ENCODE results near the gene TMEM171. TPM values are rescaled to one million over a fixed set of nuclear protein-coding genes. Genes with fewer than 3 reads are reported as not detected.

The TMEM171 gene
- total and polyA plus RNA-seq, 10 donors = 1.9 to 38.0 (median 19.5) TPM

DNA sequence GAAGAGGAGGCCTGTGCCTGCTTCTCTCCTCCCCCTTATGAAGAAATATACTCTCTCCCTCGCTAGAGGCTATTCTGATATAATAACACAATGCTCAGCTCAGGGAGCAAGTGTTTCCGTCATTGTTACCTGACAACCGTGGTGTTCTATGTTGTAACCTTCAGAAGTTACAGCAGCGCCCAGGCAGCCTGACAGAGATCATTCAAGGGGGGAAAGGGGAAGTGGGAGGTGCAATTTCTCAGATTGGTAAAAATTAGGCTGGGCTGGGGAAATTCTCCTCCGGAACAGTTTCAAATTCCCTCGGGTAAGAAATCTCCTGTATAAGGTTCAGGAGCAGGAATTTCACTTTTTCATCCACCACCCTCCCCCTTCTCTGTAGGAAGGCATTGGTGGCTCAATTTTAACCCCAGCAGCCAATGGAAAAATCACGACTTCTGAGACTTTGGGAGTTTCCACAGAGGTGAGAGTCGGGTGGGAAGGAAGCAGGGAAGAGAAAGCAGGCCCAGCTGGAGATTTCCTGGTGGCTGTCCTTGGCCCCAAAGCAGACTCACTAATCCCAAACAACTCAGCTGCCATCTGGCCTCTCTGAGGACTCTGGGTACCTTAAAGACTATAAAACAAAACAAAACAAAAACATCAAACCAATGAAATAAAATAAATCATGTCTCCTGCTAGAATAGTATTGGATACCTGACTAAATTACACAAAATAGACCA is 53.9 kb downstream of the TMEM171 start:
- H3K9me3 ChIP-seq = peaks cover 0 to 7% (median 0%) of the 10 kb centered on the region in 8 donors
- no peak for DNase-seq
- peaks cover 0 to 95% (median 0%) of the 10 kb centered on the region in 7 donors for H3K27me3 ChIP-seq (replicated peaks in 1 of 7)
- H3K27ac ChIP-seq = no peak overlapping the region
- peaks cover 0 to 4% (median 0%) of the 10 kb centered on the region in 6 donors for H3K4me1 ChIP-seq
- TF ChIP-seq, protein P1, sequence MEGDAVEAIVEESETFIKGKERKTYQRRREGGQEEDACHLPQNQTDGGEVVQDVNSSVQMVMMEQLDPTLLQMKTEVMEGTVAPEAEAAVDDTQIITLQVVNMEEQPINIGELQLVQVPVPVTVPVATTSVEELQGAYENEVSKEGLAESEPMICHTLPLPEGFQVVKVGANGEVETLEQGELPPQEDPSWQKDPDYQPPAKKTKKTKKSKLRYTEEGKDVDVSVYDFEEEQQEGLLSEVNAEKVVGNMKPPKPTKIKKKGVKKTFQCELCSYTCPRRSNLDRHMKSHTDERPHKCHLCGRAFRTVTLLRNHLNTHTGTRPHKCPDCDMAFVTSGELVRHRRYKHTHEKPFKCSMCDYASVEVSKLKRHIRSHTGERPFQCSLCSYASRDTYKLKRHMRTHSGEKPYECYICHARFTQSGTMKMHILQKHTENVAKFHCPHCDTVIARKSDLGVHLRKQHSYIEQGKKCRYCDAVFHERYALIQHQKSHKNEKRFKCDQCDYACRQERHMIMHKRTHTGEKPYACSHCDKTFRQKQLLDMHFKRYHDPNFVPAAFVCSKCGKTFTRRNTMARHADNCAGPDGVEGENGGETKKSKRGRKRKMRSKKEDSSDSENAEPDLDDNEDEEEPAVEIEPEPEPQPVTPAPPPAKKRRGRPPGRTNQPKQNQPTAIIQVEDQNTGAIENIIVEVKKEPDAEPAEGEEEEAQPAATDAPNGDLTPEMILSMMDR (IDR thresholded peaks at IDR 0.05 in 8 of 11, conservative IDR thresholded peaks at IDR 0.05 in 3 of 11) = no peak
- TF ChIP-seq POLR2A (IDR thresholded peaks at IDR 0.05) (no peak), POLR2AphosphoS5 (IDR thresholded peaks at IDR 0.05) (no peak)
- no peak overlapping the region for H3K4me3 ChIP-seq
- 33 to 43% (median 37%) methylated on average over 8 of the region's 8 CpGs for WGBS, 5 donors
- no peaks in the 10 kb centered on the region for H3K36me3 ChIP-seq
- intact Hi-C loops (cut with DNase I; ENCODE audit: low total_unique reads) = no loop called here

DNA sequence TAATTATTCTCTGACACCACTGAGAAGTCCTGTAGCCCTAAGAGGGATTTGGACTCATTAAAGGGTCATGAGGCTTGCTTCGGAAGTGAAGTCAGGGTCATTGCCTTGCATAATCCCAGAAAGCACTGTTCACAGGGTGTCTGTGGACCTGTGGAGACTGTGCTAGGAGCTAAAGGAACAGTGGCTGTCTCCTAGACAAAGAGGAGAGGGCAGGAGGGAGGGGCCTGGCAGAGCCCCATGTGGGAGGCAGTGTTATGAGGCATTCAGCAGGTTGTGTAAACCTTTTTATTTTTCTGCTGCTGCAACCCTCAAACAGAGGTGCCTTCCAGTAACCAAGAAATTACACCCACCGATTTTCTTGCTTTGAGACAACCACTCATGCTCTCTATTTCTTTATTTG is 55.9 kb downstream of the TMEM171 start:
- peaks cover 0 to 98% (median 10%) of the 10 kb centered on the region in 7 donors for H3K27me3 ChIP-seq (replicated peaks in 1 of 7)

DNA sequence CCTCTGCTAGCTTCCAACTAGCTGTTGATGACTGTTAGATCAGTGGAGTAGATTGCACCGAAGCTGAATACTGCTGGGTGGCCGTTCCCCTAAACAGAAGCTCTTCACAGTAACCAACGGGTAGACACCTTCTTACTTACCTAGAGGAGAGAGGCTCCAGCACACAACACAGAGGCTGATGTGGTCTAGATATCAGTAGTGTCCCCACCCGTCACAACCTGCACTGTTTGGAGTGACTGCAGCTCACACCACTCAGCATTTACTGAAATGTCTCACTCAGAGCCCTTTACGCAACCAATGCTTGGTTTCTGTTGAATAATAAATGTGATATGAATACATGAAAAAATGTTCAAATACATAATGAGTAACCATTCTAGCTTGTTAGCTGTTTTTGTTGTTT is 57.9 kb downstream of the TMEM171 start:
- no peak for DNase-seq
- Histone ChIP-seq H3K27me3 (replicated peaks in 1 of 7) (peaks cover 0 to 88% (median 10%) of the 10 kb centered on the region in 7 donors), H3K9me3 (no peaks in the 10 kb centered on the region), H3K4me1 (peaks cover 0 to 4% (median 0%) of the 10 kb centered on the region in 6 donors), H3K36me3 (no peaks in the 10 kb centered on the region), H3K27ac (no peak overlapping the region), H3K4me3 (no peak overlapping the region)
- intact Hi-C loops (cut with DNase I; ENCODE audit: low total_unique reads) = no loop called here
- 81 to 89% (median 85%) methylated on average over 4 to 5 of the region's 5 CpGs for WGBS, 5 donors
- TF ChIP-seq, protein P1 (IDR thresholded peaks at IDR 0.05 in 8 of 11, conservative IDR thresholded peaks at IDR 0.05 in 3 of 11) = no peak
- TF ChIP-seq POLR2A (IDR thresholded peaks at IDR 0.05) = no peak
- no peak for TF ChIP-seq POLR2AphosphoS5 (IDR thresholded peaks at IDR 0.05)

More for the DNA sequence above, 55.9 kb downstream of the TMEM171 start:
- no peak for DNase-seq
- Histone ChIP-seq H3K4me1 (peaks cover 0 to 4% (median 0%) of the 10 kb centered on the region in 6 donors), H3K36me3 (no peaks in the 10 kb centered on the region), H3K4me3 (no peak overlapping the region), H3K9me3 (peaks cover 0 to 2% (median 0%) of the 10 kb centered on the region in 8 donors), H3K27ac (no peak overlapping the region)
- 75 to 88% (median 85%) methylated on average over 2 of the region's 2 CpGs for whole genome bisulfite sequencing, 5 donors
- TF ChIP-seq POLR2AphosphoS5 (IDR thresholded peaks at IDR 0.05) (no peak), POLR2A (IDR thresholded peaks at IDR 0.05) (no peak)
- TF ChIP-seq, protein P1 (IDR thresholded peaks at IDR 0.05 in 8 of 11, conservative IDR thresholded peaks at IDR 0.05 in 3 of 11) = no peak
- intact Hi-C loops (cut with DNase I; ENCODE audit: low total_unique reads) = no loop called here

DNA sequence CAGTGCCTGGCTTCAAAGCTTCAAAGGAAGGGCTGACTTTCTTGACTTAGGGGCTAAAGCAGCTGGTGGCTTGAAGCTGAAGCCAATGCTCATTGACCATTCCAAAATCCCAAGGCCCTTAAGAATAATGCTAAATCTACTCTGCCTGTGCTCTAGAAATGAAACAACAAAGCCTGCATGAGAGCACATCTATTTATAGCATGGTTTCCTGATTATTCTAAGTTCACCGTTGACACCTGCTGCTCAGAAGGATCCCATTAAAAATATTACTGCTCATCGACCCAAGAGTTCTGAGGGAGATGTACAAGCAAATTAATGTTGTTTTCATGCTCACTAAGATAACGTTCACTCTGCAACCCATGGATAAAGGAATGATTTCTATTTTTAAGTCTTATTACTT is 59.4 kb downstream of the TMEM171 start:
- Histone ChIP-seq H3K4me1 (no peaks in the 10 kb centered on the region), H3K27ac (no peak overlapping the region), H3K27me3 (replicated peaks in 1 of 7) (peaks cover 0 to 87% (median 15%) of the 10 kb centered on the region in 7 donors), H3K9me3 (peaks cover 0 to 6% (median 5%) of the 10 kb centered on the region in 8 donors), H3K4me3 (no peak overlapping the region), H3K36me3 (no peaks in the 10 kb centered on the region)
- WGBS, 5 donors = 37 to 55% (median 46%) methylated on average over 3 of the region's 3 CpGs
- no peak for DNase-seq
- TF ChIP-seq, protein P1 (IDR thresholded peaks at IDR 0.05 in 8 of 11, conservative IDR thresholded peaks at IDR 0.05 in 3 of 11) = no peak
- TF ChIP-seq POLR2A (IDR thresholded peaks at IDR 0.05) (no peak), POLR2AphosphoS5 (IDR thresholded peaks at IDR 0.05) (no peak)
- intact Hi-C loops (cut with DNase I; ENCODE audit: low total_unique reads) = no loop called here

All from spleen (tissue), 11 donors.